HG03521 (cell line): ENCODE results near the gene ZNF90.
"Not testable (repeated sequence)": the region's sequence is repeated elsewhere in the genome, so short reads cannot be mapped to it uniquely, and the experiment has no call there.

ENCODE experiments used
- ATAC-seq: cut with Tn5 transposase; IDR thresholded peaks from one replicate; pipeline ENCODE4 v1.9.1; 2021; ENCODE audit warnings: mild to moderate bottlenecking, moderate library complexity; ENCODE audit not compliant: unreplicated experiment

ZNF90 gene

GRCh38 chr19:20102097-20102496, 24.3 kb downstream of the ZNF90 start:
- ATAC-seq: no peak

GRCh38 chr19:20103091-20103740, 25.4 kb downstream of the ZNF90 start:
- no peak for ATAC-seq

- no peak for ATAC-seq
Measured at GRCh38 chr19:20107301-20107700, 29.5 kb downstream of the ZNF90 start.

- not testable (repeated sequence) for ATAC-seq
Measured at GRCh38 chr19:20118064-20118839, 40.5 kb downstream of the ZNF90 start.

- ATAC-seq: no peak
Measured at GRCh38 chr19:20124879-20125278, 47.1 kb downstream of the ZNF90 start.

GRCh38 chr19:20132933-20133332, 55.1 kb downstream of the ZNF90 start:
- ATAC-seq: not testable (repeated sequence)

- ATAC-seq: not testable (repeated sequence)
Measured at GRCh38 chr19:20137714-20138113, 59.9 kb downstream of the ZNF90 start.

- ATAC-seq: no peak
Measured at GRCh38 chr19:20151617-20152145, 73.9 kb downstream of the ZNF90 start.

- ATAC-seq: not testable (repeated sequence)
Measured at GRCh38 chr19:20152506-20152905, 74.7 kb downstream of the ZNF90 start.

GRCh38 chr19:20153281-20153680, 75.5 kb downstream of the ZNF90 start:
- no peak for ATAC-seq

GRCh38 chr19:20154636-20155035, 76.8 kb downstream of the ZNF90 start:
- no peak for ATAC-seq

- ATAC-seq: no peak
Measured at GRCh38 chr19:20162821-20163220, 85.0 kb downstream of the ZNF90 start.

- ATAC-seq: no peak
Measured at GRCh38 chr19:20164456-20164855, 86.7 kb downstream of the ZNF90 start.

- no peak for ATAC-seq
Measured at GRCh38 chr19:20165971-20166592, 88.3 kb downstream of the ZNF90 start.

GRCh38 chr19:20167020-20167644, 89.3 kb downstream of the ZNF90 start, which contains the start of gene ZNF486:
TSS of gene ZNF486 (plus strand) at chr19:20167214. CDS start at chr19:20167331, 117 bp downstream.
- ATAC-seq: peak; percentile 75

- ATAC-seq: peak; percentile 15
Measured at GRCh38 chr19:20167651-20168122, 89.9 kb downstream of the ZNF90 start.
